Peyer's patch (tissue), 4 donors: Measurements from ENCODE around the gene GNG12. TPM values are rescaled to one million over a fixed set of nuclear protein-coding genes. Genes with fewer than 3 reads are reported as not detected.

ENCODE experiments used
- DNase-seq, 3 donors: peaks; one replicate each; pipeline ENCODE4 v3.0.0-alpha.2; 2017 to 2019
- H3K27ac ChIP-seq, 4 donors: fragments of 200-600 bp; sonication (generic); one replicate each; pipeline ENCODE4 v1.5.1; 2016 to 2019
- H3K27me3 ChIP-seq, 2 donors: fragments of 200-600 bp; sonication (generic); one replicate each; pipeline ENCODE4 v1.5.1; 2019
- H3K36me3 ChIP-seq, 3 donors: fragments of 200-600 bp; sonication (generic); one replicate each; pipeline ENCODE4 v1.5.1; 2016 to 2019
- H3K4me1 ChIP-seq, 4 donors: fragments of 200-600 bp; sonication (generic); one replicate each; pipeline ENCODE4 v1.5.1; 2016 to 2019
- H3K4me3 ChIP-seq, 4 donors: fragments of 200-600 bp; sonication (generic); 1 replicate in 3 of 4; 2 replicates in 1 of 4; pipeline ENCODE4 v1.5.1; 2016 to 2019; ENCODE audit warnings: mild to moderate bottlenecking in 1 of 4
- H3K9me3 ChIP-seq, 4 donors: fragments of 200-600 bp; sonication (generic); one replicate each; pipeline ENCODE4 v1.5.1; 2016 to 2019; ENCODE audit warnings: mild to moderate bottlenecking in 1 of 4
- CTCF ChIP-seq, 6 experiments: fragments of 450-650 bp in 4 of 6; fragments of 200-600 bp in 2 of 6; sonication (generic) in 1 of 6; IDR thresholded peaks; one replicate each; pipeline ENCODE4 v1.5.1; 2017 to 2019; ENCODE audit warnings: antibody characterized with exemption in 6 of 6, mild to moderate bottlenecking in 3 of 6, moderate library complexity in 1 of 6
- POLR2A ChIP-seq, 2 donors: fragments of 450-650 bp; IDR thresholded peaks; one replicate each; pipeline ENCODE4 v1.5.1; 2017; ENCODE audit warnings: antibody characterized with exemption in 2 of 2, mild to moderate bottlenecking in 2 of 2, moderate library complexity in 2 of 2
- total RNA-seq, 4 donors: library from RNA; depleted of rRNA; stranded (reverse); fragments of >200 nt; gene quantifications; one replicate each; pipeline ENCODE4 v1.1.0, GENCODE V29; 2016

The GNG12 gene
- total RNA-seq, 4 donors from 2014 or later, result 61.9 to 271 (median 165) TPM

DNA sequence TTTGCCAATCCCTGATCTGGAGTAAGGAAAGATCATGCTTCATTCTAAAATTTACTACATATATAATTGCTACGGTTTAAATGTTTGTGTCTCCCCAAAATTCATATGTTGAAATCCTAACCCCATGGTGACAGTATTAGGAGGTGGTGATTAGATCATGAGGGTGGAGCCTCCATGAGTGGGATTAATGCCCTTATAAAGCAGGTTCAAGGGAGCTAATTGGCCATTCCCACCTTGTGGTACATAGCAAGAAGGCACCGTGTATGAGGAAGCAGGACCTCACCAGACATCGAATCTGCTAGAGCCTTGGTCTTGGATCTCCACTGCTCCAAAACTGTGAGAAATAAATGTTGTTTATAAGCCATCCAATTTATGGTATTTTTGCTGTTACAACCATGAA, 92.7 kb downstream of the GNG12 start:
- Histone ChIP-seq H3K4me1 (peaks cover 0 to 34% (median 4%) of the 10 kb centered on the region in 4 donors), H3K27me3 (no peaks in the 10 kb centered on the region), H3K27ac (peak overlapping the region in 3 of 4 donors; percentile 0 to 70 (median 16)), H3K36me3 (no peaks in the 10 kb centered on the region), H3K4me3 (no peak overlapping the region), H3K9me3 (no peaks in the 10 kb centered on the region)
- TF ChIP-seq CTCF (IDR thresholded peaks at IDR 0.05), result peak in 1 of 6 experiments; percentile 15
- no peak for TF ChIP-seq POLR2A (IDR thresholded peaks at IDR 0.05)
- no peak for DNase-seq

- no peak overlapping the region for H3K27ac ChIP-seq
- no peaks in the 10 kb centered on the region for H3K36me3 ChIP-seq
- TF ChIP-seq POLR2A (IDR thresholded peaks at IDR 0.05) (no peak), CTCF (IDR thresholded peaks at IDR 0.05) (no peak)
- DNase-seq, result no peak
- peaks cover 0 to 46% (median 8%) of the 10 kb centered on the region in 4 donors for H3K4me1 ChIP-seq
- H3K27me3 ChIP-seq, result no peaks in the 10 kb centered on the region
- no peaks in the 10 kb centered on the region for H3K9me3 ChIP-seq
- no peak overlapping the region for H3K4me3 ChIP-seq
Observed at GRCh38 chr1:67739361-67739760, 93.9 kb downstream of the GNG12 start.

- no peaks in the 10 kb centered on the region for H3K36me3 ChIP-seq
- H3K9me3 ChIP-seq, result no peaks in the 10 kb centered on the region
- TF ChIP-seq POLR2A (IDR thresholded peaks at IDR 0.05) (no peak), CTCF (IDR thresholded peaks at IDR 0.05) (no peak)
- peak overlapping the region in 1 of 4 donors; percentile 31 for H3K27ac ChIP-seq
- H3K4me3 ChIP-seq, result no peak overlapping the region
- no peak for DNase-seq
- no peaks in the 10 kb centered on the region for H3K27me3 ChIP-seq
- H3K4me1 ChIP-seq, result peaks cover 0 to 48% (median 13%) of the 10 kb centered on the region in 4 donors
Observed at GRCh38 chr1:67738401-67738800, 94.9 kb downstream of the GNG12 start.

- H3K9me3 ChIP-seq, result no peaks in the 10 kb centered on the region
- peaks cover 0 to 50% (median 15%) of the 10 kb centered on the region in 4 donors for H3K4me1 ChIP-seq
- TF ChIP-seq CTCF (IDR thresholded peaks at IDR 0.05) (no peak), POLR2A (IDR thresholded peaks at IDR 0.05) (no peak)
- H3K27me3 ChIP-seq, result no peaks in the 10 kb centered on the region
- peak overlapping the region in 1 of 4 donors; percentile 5 for H3K27ac ChIP-seq
- no peak overlapping the region for H3K4me3 ChIP-seq
- H3K36me3 ChIP-seq, result no peaks in the 10 kb centered on the region
- DNase-seq, result no peak
Observed at GRCh38 chr1:67737875-67738274, 95.4 kb downstream of the GNG12 start.

- TF ChIP-seq CTCF (IDR thresholded peaks at IDR 0.05), result no peak
- TF ChIP-seq POLR2A (IDR thresholded peaks at IDR 0.05), result no peak
- Histone ChIP-seq H3K27me3 (no peaks in the 10 kb centered on the region), H3K36me3 (no peaks in the 10 kb centered on the region), H3K4me3 (no peak overlapping the region), H3K27ac (peak overlapping the region; percentile 61 to 88 (median 72)), H3K9me3 (no peaks in the 10 kb centered on the region), H3K4me1 (peaks cover 0 to 56% (median 16%) of the 10 kb centered on the region in 4 donors)
- DNase-seq, result no peak
Observed at GRCh38 chr1:67736750-67737149, 96.5 kb downstream of the GNG12 start.
